GM19324 (cell line): ENCODE data around the gene IDH3B.
"Not testable (repeated sequence)": the region's sequence is repeated elsewhere in the genome, so short reads cannot be mapped to it uniquely, and the experiment has no call there.

Source experiments
- ATAC-seq: cut with Tn5 transposase; IDR thresholded peaks from one replicate; pipeline ENCODE4 v1.9.1; 2021; ENCODE audit warnings: mild to moderate bottlenecking, moderate library complexity; ENCODE audit not compliant: unreplicated experiment, low FRiP score

IDH3B gene

GRCh38 chr20:2663887-2664719, at the start of gene IDH3B:
IDH3B (minus strand) TSS chr20:2664216; CDS start chr20:2664188, 28 bp downstream.
- ATAC-seq, result peak; percentile 86

DNA sequence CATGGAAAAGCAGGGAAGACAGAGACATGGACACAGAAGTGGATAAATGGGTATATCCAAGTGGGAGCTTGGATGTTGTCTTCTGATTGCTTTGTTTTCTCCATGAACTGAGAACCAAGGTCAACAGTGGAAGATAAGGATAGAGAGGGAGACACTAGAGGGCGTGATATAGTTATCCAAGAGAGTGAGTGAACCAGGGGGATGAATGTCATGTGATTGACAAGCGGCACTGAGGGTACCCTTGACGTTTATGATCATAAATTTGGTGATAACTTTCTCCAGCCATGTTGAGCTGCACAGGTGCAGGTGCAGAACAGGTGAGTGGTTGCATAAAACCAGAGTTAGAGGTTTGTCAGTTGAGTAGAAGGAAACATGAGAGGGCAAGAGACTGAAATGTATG, 49.3 kb upstream of the IDH3B start:
- no peak for ATAC-seq

DNA sequence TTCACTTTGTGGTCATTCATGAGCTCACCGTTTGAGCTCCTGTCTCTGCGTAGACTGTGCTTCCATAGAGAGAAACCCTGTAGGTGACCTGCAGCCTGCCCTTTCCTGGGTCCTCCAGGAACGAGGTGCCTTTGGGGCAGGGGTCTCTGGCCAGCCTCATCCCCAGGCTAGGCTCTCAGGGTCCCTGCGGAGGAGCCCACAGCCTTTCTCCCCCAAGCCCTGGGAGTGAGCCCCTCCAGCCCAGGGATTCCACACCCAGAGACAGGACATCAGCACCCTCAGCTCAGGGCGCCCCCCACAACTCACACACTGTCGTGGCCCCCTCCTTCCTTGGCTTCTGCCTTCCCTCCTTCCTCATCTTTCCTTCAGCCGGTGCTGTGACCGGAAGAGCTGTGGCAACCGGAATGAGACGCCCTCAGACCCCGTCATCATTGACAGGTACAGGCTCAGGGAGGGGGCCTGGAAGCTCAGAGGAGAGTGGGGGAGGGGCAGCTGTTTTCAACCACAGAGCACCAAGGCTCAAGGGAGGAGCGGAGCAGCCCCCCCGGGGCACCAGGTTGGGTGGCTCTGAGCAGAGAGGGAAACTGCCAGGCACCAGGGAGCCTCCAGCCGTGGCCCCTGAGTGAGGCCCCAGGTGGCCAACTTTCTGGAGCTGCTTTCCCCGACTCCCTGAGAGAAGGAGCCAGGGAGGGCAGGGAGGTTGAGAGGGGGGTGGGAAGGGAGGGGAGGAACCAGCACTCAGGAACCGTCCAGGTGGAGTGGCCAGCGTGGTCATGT, 45.4 kb upstream of the IDH3B start:
- ATAC-seq, result no peak

GRCh38 chr20:2708665-2709064, 44.6 kb upstream of the IDH3B start:
- ATAC-seq, result no peak

DNA sequence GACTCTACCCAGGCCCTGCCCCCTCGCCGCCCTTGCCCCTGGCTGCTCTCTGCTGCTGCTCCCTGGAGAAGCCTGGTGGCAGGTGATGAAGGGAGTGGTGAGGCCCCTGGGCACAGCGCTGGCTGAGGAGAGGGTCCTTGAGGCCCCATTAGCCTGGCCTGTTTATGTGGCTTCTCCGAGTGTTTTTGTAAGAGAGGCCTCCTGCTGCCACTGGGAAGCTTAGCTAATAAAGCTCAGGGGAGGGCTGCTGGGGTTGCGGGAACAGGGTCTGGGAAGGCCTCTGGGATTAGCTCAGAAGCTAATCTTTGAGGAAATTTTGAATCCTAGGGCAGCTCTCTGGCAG, 44.0 kb upstream of the IDH3B start:
- ATAC-seq, result no peak

DNA sequence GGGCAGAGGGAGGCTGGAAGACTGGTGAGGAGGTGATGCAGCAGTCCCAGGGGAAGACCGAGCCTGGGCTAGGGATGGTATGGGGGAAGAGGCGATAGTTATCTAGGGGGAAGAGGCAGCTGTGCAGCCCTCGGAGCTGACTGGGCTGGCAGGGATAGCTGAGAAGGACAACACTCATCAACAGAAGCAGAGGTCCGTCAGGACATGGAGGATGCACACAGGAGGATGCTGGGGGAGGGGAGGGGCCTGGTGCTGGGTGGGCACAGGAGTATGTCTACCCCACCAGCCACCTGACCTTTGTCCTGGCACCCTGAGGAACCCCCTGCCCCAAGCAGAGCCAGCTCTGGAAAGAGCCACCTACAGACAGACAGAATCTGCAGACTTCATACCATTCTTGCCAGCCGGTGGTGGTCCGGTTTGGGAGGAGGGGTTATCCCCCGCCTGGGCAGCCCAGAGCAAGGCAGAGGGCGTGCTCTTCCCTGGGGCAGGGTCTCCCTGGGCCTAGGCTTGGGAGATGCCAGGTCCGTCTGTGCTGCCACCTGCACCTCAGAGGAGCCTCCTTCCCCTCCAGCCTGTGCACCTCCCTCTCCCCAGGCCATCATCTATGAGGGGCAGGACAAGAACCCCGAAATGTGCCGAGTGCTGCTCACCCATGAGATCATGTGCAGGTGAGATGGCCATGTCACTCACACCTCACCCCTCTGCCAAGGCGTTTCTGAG, 43.5 kb upstream of the IDH3B start:
- ATAC-seq, result no peak

GRCh38 chr20:2706688-2707352, 42.8 kb upstream of the IDH3B start:
- no peak for ATAC-seq

DNA sequence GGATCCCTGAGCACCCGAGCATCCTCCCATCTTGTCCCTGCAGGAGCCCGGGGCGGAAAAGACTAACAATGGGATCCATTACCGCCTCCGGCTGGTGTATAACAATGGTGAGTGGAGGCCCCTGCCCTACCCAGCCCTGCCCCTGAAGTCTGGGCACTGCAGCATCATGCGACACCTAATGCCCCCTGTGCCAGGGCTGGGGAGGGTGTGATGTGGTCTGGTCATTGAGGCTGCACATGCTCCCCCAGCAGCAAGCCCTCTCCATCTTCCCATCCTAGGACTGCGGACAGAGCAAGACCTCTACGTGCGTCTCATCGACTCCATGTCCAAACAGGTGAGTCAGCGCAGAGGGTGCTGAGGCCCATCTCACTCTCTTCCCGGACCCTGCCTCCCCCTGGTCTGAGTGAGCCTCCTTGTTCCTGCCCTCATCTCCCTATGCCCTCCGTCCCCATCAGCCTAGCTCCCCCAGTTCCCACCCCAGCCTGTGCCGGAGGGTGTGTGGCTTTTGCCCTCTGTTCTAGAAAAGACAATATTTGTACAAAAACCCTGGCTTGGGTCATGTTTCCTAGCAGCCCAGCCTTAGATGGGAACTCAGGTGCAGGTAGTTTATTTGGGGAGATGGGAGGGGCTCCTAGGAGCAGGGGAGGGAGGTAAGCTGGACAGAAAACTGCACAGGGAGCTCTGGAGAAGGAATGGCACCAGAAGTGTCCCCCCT, 42.1 kb upstream of the IDH3B start:
- ATAC-seq, result no peak

DNA sequence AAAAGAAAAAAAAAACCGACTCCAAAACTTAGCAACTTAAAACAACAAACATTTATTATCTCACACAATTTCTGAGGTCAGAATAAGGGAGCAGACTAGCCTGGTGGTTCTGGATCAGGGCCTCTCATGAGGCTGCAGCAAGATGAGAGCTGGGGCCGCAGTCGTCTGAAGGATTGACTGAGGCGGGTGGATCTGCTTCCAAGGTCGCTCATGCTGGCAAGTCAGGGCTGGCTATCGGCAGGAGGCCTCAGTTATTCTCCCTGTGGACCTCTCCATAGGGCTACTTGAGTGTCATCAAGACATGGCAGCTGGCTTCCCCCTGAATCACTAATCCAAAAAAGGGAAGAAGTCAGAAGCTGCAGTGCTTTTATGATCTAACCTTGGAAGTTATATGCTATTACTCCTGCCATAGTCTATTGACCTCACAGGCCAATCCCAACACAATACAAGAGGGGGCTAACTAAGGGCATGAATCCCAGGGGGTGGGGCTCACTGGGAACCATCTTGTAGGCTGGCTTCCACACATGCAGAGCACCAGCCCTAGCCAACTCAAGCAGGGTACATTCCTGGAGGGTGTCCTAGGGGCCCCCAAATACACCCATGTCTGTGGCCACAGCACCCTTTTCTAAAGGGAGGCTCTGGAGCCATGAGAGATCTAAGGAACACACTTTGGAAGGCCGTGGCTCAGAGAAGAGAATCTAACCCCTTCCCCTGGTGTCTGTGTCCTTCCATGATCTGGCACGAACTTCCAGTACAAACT, 39.9 kb upstream of the IDH3B start:
- ATAC-seq, result no peak

GRCh38 chr20:2701671-2702081, 37.7 kb upstream of the IDH3B start:
- ATAC-seq, result no peak

GRCh38 chr20:2700913-2701620, 37.1 kb upstream of the IDH3B start:
- no peak for ATAC-seq

DNA sequence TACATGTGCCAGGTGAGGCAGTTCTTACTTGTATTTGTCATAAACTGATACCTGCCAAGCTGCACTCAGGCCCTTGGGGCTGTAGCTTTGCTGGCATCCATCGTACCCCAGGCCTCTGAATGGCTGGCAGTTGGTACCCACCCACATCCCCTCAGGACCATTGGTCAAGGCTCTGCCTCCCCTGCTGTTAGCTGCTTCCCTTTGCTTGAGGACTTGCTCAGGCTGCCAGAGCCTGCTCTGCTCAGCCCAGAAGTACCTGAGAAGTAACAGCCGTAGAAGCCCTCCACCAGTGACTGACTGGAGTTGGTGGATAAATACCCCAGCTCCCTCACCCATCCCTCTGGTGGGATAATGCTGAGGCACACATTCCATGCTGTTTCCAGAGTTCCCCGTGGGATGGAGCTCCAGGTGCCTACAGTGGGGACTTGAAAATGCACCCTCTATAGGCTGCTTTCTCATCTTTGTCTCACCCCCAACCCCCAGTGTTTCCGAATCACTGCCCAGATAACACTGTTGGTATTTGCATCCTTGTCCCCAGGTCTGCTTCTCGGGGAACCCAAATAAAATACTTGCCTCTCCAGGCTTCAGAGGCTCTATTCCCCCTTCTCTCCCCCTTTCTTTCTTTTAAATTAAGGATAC, 35.9 kb upstream of the IDH3B start:
- ATAC-seq, result no peak

DNA sequence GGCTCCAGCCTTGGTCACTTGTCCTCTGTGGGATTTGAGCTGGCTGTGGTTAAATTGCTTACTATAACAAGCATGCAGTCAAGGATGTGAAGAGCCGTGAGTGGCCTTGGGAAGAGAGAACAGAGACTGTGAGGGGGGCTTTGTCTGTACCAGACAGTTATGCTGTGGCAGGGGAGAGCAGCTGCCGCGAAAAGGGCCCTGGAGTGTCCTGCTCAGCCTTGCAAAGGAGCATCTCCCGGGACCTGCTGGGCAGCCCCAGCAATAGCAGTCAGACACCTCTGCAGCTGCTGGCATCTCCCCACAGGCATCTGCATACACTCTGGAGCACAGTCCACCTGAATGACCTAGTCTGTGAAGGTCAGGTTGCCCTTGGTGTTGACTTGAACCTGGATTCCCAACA, 34.9 kb upstream of the IDH3B start:
- ATAC-seq, result no peak

GRCh38 chr20:2698186-2698817, 34.3 kb upstream of the IDH3B start:
- no peak for ATAC-seq

DNA sequence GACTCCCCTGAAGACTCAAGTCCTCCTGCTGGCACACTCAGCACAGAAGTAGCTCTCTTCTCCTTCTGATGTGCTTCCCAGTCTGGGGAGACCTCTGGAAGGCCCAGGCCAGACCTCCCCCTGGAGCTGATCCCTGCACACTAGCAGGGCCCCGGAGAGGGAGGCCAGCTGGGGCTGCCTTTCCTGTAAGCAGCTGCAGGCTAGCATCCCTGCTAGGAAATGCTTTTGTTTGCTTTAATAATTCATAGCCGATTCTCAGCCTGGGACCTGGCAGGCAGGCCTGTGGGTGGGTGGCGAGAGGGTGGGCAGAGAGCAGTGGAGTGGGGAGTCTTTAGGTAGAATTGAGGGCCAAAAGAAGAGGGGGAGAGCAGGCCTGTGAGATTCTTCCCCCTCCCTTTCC, 33.8 kb upstream of the IDH3B start:
- no peak for ATAC-seq

- no peak for ATAC-seq
These were observed 32.6 kb upstream of the IDH3B start for GRCh38 chr20:2696646-2697045.

DNA sequence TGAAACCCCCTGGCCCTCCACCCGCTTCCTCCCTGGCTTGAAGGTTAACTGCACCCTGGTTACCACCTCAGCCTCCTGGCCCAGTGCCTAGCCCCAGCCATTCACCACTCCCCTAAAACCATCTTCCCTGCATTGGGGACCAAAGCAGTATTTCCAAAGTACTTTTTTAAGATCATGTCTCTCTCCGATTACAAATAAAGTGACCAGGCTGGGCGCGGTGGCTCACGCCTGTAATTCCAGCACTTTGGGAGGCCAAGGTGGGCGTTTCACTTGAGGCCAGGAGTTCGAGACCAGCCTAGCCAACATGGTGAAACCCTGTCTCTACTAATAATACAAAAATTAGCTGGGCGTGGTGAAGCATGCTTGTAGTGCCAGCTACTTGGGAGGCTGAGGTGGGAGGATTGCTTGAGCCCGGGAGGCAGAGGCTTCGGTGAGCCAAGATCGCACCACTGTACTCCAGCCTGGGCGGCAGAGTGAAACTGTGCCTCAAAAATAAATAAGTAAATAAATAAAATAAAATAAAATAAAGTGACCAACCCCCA, 32.0 kb upstream of the IDH3B start:
- not testable (repeated sequence) for ATAC-seq
